ENCODE results near the gene STX12.

- no peak for TF ChIP-seq CTCF (IDR thresholded peaks at IDR 0.05)
- TF ChIP-seq POLR2A (IDR thresholded peaks at IDR 0.05), result no peak
Measured at GRCh38 chr1:27832762-27833161, 59.7 kb downstream of the STX12 start.

Data from lower leg skin (tissue), 3 donors.